Activated naive CD4-positive, alpha-beta T cell treated with Interleukin-2 at 50 U/mL for 16 hours (primary cell): ENCODE results near the gene COPS8.

Experiments used
- DNase-seq: peaks from one replicate; pipeline ENCODE4 v3.0.0-alpha.2; 2020

COPS8 gene

DNA sequence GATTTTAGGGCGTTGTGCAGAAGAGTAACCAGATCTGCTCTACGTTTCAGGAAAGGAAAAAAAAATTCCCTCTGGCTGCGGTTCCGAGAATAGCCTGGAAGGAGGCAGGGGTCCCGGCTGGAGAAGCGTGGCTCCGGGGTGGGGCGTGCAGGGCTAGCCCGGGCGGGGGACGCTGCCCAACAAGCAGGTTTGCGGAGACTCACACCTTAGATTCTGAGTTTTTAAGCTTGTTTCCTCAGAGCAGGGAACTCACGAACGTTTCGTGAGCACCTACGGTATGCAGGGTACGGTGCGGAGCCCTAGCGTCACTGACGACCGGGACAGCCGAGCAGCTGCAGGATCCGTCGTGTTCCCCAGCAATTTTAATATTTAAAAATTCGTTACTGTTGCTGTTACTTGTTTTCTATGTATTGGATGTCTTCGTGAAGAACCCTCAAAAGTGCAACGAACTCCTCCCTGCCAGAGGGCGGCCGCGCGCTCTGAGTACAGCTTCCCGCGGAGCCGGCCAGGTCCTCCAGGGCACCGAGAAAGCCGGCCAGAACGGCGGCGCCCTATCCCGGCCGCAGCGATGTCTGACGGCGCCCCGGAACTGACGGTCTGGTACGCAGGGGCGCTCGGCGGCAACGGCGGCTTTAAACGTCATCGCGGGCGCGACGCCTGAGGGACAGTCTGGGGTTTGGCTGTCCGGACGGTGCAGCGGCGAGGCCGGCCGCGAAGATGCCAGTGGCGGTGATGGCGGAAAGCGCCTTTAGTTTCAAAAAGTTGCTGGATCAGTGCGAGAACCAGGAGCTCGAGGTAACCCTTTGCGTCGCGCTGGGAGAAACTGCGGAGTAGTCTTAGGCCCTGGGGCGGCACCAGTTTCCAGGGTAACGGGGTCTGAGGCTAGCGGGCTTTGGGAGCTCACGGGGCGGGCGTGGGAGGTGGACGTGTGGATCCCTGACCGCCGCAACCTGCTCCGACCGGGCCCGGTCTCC is at the start of gene COPS8:
Gene COPS8, plus strand, starts transcription at position 642 of the 974 bp plus-strand sequence. Its CDS starts 76 bp downstream, at position 718.
- DNase-seq = peak; percentile 91

DNA sequence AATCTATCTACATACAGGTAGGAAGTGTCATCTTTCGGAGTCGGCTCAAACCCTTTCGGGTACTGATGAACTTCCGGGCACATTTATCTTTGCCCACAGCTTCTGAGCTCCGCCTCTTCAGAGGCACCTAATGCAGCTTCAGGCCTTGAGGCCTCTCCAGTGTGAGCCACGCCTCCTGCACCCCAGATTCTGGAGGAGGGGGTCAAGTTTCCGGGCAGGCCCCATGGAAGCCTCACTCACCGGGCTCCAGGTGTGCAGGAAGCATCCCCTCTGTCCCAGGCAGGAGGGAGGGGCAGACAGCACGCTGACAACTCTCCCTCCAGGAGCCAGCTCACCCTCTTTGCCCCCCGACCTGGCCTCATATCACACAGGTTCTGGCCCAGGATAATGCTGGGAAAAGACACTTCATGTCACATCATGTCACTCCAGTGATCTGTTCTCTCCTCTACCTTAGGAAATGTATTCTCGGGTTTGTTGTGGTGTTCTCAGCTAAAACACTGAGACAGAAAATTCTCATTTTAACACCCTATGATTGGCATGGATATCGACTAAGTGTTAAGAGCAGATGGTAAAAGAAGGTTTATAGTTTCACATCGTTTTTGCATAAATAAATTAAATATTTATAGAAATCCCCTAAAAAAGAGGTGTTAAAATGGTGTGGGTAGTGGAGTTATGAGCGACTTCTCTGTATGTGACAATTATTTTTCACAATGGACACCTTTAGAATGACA is 46.2 kb upstream of the COPS8 start:
- DNase-seq = no peak

DNA sequence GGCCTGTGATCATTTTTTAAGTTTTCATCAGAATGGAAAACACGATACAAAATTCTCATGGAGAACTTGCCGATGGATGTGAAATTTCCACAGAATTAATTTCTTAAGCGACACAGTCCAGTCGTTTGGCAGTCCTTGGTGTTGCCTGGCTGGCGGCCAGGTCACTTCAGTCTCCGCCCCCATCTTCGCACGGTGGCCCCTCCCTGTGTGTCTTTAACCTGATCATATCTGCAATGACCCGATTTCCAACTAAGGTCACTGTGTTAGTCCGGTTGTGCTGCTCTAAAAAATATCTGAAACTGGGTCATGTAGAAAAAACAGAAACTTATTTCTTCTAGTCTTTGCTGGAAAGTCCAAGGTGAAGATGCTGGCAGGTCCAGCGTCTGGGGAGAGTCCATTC is 44.5 kb upstream of the COPS8 start:
- no peak for DNase-seq

- no peak for DNase-seq
Measured at GRCh38 chr2:237042101-237042500, 43.6 kb upstream of the COPS8 start.

- DNase-seq = no peak
Measured at GRCh38 chr2:237043866-237044265, 41.8 kb upstream of the COPS8 start.

DNA sequence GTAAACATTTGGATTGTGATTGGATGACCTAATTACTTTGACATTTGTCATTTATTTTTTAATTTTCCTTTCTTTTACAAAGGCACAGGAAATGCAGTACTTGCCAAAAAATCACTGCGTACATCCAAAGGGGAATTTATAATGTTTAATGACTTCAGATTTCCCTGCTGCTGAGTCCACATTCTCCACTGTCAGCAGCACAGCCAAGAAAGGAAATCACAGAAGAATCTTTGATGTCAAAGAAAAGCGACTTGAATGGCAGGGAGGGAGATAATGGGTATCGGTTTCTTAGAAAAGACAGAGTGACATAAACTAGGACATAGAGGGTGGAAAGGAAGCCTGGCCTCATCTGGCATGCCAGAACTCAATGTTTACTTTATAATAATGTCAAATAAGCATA is 41.4 kb upstream of the COPS8 start:
- DNase-seq = no peak

DNA sequence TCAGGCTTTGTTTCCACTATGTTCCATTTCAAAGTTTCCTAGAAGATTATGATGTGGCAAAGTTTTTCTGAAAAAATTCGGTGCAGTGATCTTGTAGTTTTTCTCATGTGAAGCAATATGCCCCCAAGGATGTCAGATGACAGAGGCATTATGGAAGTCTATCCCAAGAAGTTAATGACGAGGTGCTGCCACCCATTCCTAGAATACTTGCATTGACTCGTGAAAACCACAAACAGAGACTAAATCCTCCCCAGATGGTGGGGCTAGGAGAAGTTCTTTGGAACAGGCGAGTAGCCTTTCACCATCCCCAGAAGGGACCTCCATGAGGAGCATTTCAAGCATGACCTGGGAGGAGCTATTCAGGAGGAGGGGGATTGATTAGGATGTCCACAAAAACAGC is 40.2 kb upstream of the COPS8 start:
- no peak for DNase-seq

- no peak for DNase-seq
Measured at GRCh38 chr2:237048595-237048994, 37.1 kb upstream of the COPS8 start.

DNA sequence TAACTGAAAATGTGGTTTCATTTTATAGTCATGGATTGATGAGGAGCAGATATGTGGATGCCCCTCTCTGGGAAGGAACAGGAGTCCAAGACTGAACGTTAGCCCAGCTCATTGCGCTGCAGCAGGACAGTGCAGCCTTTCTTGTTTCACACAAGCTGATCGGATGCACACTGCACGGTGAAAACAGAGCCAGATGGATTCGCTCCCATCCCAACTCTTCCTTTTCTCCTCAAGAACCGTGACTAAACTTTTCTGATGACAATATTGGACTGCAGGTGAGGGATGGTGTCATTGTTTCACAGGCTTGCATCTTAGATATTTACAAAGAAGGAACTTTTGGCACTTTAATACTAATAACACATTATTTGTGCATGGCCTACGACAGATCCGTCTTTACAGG is 33.8 kb upstream of the COPS8 start:
- DNase-seq = no peak

DNA sequence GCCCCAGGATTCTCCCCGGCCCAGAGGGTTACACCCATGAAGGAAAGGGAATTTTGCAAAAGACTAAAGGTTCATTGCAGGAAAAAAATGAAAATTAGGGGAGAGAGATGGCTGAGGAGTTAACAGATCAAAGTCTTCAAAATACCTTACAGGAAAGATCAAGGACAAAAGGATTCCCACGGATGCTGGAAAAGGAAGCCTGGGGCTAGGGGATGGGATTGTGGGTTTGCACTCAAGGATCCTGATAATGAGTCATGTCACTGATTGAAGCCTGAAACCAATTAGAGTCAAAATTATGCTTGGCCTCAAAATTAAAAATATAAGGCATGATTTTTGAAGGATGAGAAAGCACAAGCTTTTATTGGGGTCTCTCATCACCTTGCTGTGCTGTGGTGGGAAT is 32.6 kb upstream of the COPS8 start:
- no peak for DNase-seq

- DNase-seq = no peak
Measured at GRCh38 chr2:237055386-237056100, 30.1 kb upstream of the COPS8 start.

- DNase-seq = no peak
Measured at GRCh38 chr2:237056287-237056875, 29.3 kb upstream of the COPS8 start.

- DNase-seq = no peak
Measured at GRCh38 chr2:237057107-237057506, 28.6 kb upstream of the COPS8 start.

- no peak for DNase-seq
Measured at GRCh38 chr2:237057893-237058300, 27.8 kb upstream of the COPS8 start.

- no peak for DNase-seq
Measured at GRCh38 chr2:237058423-237058822, 27.3 kb upstream of the COPS8 start.

- no peak for DNase-seq
Measured at GRCh38 chr2:237059155-237059875, 26.4 kb upstream of the COPS8 start.

GRCh38 chr2:237060534-237061312 is 25.0 kb upstream of the COPS8 start:
- no peak for DNase-seq

DNA sequence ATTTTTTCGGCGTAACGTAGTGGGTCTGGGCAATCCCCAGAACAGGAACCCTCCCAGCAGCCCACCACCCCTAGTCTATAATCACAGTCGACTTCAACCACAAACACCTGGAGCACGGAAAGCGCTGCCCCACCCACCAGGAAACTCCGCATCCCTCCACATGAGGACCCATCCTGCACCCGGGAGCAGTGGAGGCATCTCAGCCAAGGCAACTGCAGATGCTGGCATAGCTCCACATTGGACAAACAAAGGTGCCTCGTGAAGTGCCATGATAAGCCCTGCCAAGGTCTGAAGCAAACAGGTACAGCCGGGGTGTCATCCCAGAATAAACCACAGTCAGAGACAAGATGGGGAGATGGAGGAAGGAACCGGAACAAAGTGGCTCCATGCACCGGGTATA is 24.3 kb upstream of the COPS8 start:
- DNase-seq = no peak

- no peak for DNase-seq
Measured at GRCh38 chr2:237062585-237062984, 23.1 kb upstream of the COPS8 start.

DNA sequence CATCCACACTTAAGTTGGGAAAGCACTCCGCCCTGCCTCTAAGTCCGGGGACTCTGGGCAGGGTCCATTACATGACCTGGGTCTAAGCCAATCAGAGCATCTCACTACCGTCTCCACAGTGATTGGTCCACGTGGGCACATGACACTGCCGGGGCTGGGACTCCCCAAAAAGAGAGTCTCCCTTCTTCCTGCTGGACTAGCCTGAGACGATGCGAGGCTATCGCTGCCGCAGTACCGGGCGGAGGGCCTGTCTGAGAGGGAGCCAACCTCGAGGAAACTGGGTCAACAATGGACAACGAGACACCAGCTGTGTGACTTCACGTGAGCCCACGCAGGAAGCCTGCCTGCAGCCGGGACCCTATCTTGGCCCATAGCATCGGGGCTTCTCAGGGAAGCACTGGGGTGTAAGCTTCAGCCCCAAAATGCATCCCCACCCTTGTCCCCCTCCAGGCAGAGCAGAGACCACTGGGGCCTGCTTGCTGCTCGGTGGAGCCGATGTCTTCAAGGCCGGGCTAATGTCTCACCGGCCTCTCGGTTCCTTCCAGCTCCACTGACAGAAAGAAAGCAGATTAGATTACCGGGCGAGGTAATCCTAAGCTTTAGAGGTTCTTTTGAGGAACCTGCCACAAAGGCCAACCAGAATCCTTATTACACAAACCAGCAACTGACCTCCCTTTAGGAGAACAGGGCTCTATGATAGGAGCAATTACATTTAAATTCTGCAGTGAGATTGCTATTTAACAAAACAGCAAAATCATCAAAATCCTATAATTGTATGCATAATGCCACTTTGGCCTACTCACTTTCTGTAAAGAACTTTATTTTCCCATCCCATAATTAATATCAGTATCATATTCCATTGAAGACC is 21.3 kb upstream of the COPS8 start:
- no peak for DNase-seq

DNA sequence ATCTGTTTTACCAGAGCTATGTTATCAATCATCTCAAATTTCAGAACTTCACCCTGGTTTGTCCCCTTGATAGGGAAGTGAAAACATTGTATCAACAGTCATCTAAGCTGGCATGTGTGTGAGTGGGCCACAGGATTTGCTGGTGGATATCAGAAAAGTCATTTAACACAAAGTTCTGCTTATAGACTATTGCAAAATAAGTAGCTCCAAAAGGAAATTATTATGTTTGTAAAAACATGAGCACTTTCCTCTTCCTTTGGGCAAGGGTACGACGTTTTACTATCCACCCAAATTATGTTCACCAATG is 20.7 kb upstream of the COPS8 start:
- DNase-seq = no peak
